Activated CD4-positive, CD25-positive, alpha-beta regulatory T cell treated with anti-CD3 and anti-CD28 coated beads, Interleukin-2, amount 50 U/mL, for 24 hours (primary cell): ENCODE measurements around the gene CAMKK2.

Experiments used
- ATAC-seq, 2 donors: fragments of 150-1000 bp; cut with Tn5 transposase; one replicate each; pipeline ENCODE4 v1.10.0; 2021; ENCODE audit warnings: mild to moderate bottlenecking in 1 of 2, moderate library complexity in 1 of 2

The CAMKK2 gene

DNA sequence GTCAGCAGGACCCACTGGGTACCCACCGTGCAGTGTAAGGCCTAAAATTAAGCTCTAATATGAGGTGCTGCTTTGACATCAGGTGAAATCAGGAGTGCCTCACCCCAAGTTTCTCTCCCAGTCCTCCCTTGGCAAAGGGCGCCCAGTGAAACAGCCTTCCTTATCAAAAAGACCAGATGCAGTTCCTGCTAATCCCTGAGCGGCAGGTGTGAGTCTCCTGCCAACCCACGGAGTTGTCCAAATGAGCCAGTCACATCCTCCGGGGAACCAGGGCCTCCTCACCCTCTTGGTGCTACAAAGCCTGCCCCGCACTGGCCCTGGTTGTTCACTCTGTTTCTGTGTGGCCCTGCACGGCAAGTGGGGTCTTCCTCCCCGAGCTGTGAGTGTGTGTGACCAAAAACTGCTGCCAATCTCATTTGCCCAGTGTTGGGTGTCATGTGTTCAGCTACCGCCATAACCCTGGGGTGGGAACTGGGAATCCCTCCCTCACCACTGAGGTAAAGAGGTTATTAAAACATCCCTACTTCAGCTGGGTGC, 106.8 kb downstream of the CAMKK2 start:
- no peak for ATAC-seq

DNA sequence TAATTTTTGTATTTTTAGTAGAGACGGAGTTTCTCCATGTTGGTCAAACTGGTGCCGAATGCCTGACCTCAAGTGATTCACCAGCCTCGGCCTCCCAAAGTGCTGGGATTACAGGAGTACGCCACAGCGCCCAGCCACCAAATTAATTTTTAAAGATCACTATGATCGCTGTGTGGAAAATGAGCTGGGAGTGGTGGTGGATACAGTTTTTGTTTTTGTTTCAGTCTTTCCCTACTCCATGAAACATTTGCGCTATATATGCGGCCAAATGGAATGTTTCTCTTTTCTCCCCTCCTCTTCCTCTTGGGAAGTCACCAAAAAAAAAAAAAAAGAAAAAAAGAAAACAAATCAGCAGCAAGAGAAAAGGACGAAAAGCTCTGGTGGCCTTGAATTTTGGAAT, 107.4 kb downstream of the CAMKK2 start:
- no peak for ATAC-seq

DNA sequence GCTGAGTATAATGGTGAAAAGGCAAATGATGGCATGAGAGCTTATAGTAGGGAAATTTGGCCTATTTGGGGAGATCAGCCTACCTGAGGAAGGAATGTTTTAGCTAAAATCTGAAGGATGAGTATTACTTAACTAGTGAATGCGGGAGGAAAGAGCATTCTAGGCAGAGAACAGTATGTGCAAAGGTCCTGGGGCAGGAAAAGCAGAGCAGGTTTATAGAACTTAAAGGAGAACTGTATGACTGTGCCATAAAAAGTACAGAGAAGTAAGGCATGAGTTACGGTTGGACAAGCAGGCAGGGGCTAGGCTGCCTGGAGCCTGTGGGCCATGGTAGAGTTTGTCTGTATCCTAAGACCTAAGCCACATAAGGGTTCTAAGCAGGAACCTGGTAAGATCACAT, 108.3 kb downstream of the CAMKK2 start:
- no peak for ATAC-seq
